ENCODE measurements around the gene ELAVL1. TPM values are rescaled to one million over a fixed set of nuclear protein-coding genes. Genes with fewer than 3 reads are reported as not detected.
A peak's percentile ranks its signal among the peaks of the same experiment; 100 is the strongest.

The ELAVL1 gene
- polyA plus RNA-seq, 1 of the 3 experiments (the other 2 are of a cell fraction) = 49.6 TPM

DNA sequence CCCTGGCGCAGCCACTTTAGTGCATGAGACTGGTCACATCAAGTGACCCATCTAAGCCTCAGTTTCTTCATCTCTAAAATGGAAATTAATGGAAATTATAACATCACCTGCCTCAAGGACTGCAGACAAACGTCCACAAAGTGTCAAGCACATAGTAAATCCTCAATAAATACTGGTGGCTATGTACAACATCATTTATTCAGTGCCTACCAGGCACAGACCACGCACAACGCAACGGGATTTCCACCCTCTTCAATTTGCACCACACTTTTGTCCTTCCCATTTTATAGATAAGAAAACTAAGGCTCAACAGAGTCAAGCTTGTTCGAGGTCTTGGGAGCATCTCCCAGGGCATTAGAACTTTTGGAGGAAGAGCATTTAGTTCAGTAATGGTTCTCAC, 1.4 kb downstream of the ELAVL1 start:
- H3K27ac ChIP-seq (ENCODE audit: low read depth in 2 of 2, low read length in 1 of 2) = peak overlapping the region in 1 of 2 experiments; percentile 66; a peak in 2 of 4 replicates
- peaks cover 72% of the 10 kb centered on the region for H3K79me2 ChIP-seq (ENCODE audit: insufficient read depth)
- peaks cover 5 to 26% of the 10 kb centered on the region in 2 experiments; a peak in 2 of 4 replicates for H3K4me1 ChIP-seq (ENCODE audit: control insufficient read depth in 1 of 2, insufficient read depth in 2 of 2, low read depth in 1 of 2, low read length in 1 of 2)
- DNase-seq = no peak
- H3F3A ChIP-seq (replicated peaks; ENCODE audit: insufficient read depth) = peaks cover 8% of the 10 kb centered on the region
- peak overlapping the region; percentile 82 for H3K4me2 ChIP-seq
- H3K9ac ChIP-seq = peak overlapping the region; percentile 80; the same call in 1 of the 2 replicates
- no peaks in the 10 kb centered on the region for H3K9me2 ChIP-seq
- no peaks in the 10 kb centered on the region for H3K27me3 ChIP-seq (ENCODE audit: insufficient read depth)
- peaks cover 3 to 5% of the 10 kb centered on the region in 2 experiments for H3K36me3 ChIP-seq (replicated peaks in 1 of 2; ENCODE audit: control insufficient read depth in 1 of 2, insufficient read depth in 2 of 2, low read length in 1 of 2)
- ChIA-PET POLR2A (interaction anchor here (2.5 kb wide), 1 partner anchor 60 kb away, joined by 14 read pairs; the partner anchor contains the start of gene TIMM44), CTCF (interaction anchor here (0.6 to 3.6 kb wide), 6 partner anchors 9 to 60 kb away, joined by 3 to 32 read pairs (median 6); partner anchors contain the start of gene TIMM44)
- TF ChIP-seq EP300 (IDR thresholded peaks at IDR 0.05; ENCODE audit: borderline replicate concordance in 1 of 2, low read depth in 1 of 2, low read length in 1 of 2) = no peak
- TF ChIP-seq, protein P1, sequence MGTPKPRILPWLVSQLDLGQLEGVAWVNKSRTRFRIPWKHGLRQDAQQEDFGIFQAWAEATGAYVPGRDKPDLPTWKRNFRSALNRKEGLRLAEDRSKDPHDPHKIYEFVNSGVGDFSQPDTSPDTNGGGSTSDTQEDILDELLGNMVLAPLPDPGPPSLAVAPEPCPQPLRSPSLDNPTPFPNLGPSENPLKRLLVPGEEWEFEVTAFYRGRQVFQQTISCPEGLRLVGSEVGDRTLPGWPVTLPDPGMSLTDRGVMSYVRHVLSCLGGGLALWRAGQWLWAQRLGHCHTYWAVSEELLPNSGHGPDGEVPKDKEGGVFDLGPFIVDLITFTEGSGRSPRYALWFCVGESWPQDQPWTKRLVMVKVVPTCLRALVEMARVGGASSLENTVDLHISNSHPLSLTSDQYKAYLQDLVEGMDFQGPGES (IDR thresholded peaks at IDR 0.05; ENCODE audit: low read depth, low read length) = no peak
- H4K20me1 ChIP-seq (ENCODE audit: insufficient read depth) = peaks cover 56% of the 10 kb centered on the region
- 63% methylated on average over 6 of the region's 6 CpGs for WGBS (ENCODE audit: low lambda C conversion rate)
- no peaks in the 10 kb centered on the region for H3K9me3 ChIP-seq
- no peak overlapping the region for H2AFZ ChIP-seq (ENCODE audit: low read depth)
- peak overlapping the region; percentile 71 to 72 for H3K4me3 ChIP-seq (ENCODE audit: low read depth in 2 of 2, low read length in 1 of 2)

DNA sequence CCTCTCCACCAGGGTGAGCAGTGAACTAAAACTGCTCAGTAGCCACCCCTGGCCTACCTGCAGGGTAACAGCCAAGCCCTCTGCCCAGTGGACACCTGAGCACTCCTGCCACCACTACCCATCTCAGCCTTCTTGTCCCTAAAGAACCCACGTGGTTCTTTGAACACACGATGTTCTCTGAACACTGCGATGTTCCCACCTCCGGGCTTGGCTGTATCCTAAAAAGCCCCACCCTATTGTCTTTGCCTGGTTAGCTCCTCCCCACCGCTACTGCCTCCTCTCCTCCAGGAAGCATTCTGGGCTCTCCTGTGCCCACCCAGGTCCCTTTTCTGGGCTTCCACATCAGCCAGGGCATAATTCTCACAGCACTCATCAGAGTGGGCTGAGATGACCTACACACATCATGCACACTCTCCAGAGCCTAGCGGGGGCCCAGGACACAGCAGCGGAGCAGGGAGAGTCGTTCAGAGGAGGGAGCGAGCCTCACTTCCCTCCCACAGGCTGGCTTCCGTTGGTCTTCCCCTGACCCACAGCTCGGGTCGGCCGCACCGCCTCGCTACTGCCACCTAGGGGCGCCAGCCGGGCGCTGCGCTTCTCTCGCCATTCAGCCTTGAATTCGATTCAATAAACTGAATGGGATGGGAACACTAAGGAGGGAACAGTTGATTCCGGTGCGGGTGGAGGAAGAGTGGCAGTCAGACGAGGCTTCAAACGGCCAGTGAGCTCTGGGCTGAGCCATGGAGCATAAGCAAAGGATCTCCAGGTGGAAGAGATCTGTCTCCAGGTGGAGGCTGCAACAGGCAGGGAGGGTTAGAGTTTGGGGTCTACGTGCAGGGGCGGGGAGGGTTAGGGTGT, 3.2 kb downstream of the ELAVL1 start:
- Histone ChIP-seq H3K4me1 (ENCODE audit: control insufficient read depth in 1 of 2, insufficient read depth in 2 of 2, low read depth in 1 of 2, low read length in 1 of 2) (peaks cover 5 to 28% of the 10 kb centered on the region in 2 experiments; a peak in 2 of 4 replicates), H4K20me1 (ENCODE audit: insufficient read depth) (peaks cover 74% of the 10 kb centered on the region), H2AFZ (ENCODE audit: low read depth) (no peak overlapping the region), H3K9ac (peak overlapping the region; percentile 35; the same call in 1 of the 2 replicates), H3K79me2 (ENCODE audit: insufficient read depth) (peaks cover 90% of the 10 kb centered on the region), H3F3A (replicated peaks; ENCODE audit: insufficient read depth) (peaks cover 8% of the 10 kb centered on the region), H3K9me2 (no peaks in the 10 kb centered on the region), H3K27ac (ENCODE audit: low read depth in 2 of 2, low read length in 1 of 2) (peak overlapping the region; percentile 39 to 60; a peak in 3 of 4 replicates), H3K9me3 (no peaks in the 10 kb centered on the region), H3K4me3 (ENCODE audit: low read depth in 2 of 2, low read length in 1 of 2) (peak overlapping the region; percentile 28 to 55), H3K27me3 (ENCODE audit: insufficient read depth) (no peaks in the 10 kb centered on the region), H3K4me2 (peak overlapping the region; percentile 70), H3K36me3 (replicated peaks in 1 of 2; ENCODE audit: control insufficient read depth in 1 of 2, insufficient read depth in 2 of 2, low read length in 1 of 2) (peaks cover 3 to 5% of the 10 kb centered on the region in 2 experiments)
- ChIA-PET CTCF (interaction anchor here (0.6 to 6.4 kb wide), 45 partner anchors 9 to 262 kb away, joined by 3 to 81 read pairs (median 4); partner anchors contain the start of genes PRR36, SNAPC2 and TIMM44), POLR2A (interaction anchor here (1.0 to 1.1 kb wide), 2 partner anchors 33 to 58 kb away, joined by 3 to 4 read pairs; no protein-coding TSS in a partner anchor)
- WGBS (ENCODE audit: low lambda C conversion rate) = 21% methylated on average over 23 of the region's 27 CpGs
- DNase-seq = peak; percentile 89
- TF ChIP-seq NFIC (IDR thresholded peaks at IDR 0.05; ENCODE audit: borderline replicate concordance) (no peak), MEF2A (IDR thresholded peaks at IDR 0.05; ENCODE audit: borderline replicate concordance, low read depth) (no peak), FOXJ3 (CRISPR knock-in tag; IDR thresholded peaks at IDR 0.05) (no peak), ELF1 (IDR thresholded peaks at IDR 0.05) (no peak), TAF1 (IDR thresholded peaks at IDR 0.05; ENCODE audit: borderline replicate concordance, low read depth, low read length) (no peak), RAD21 (IDR thresholded peaks at IDR 0.05; ENCODE audit: low read length) (peak; percentile 67), RFX5 (IDR thresholded peaks at IDR 0.05; ENCODE audit: low read length) (no peak), EP300 (IDR thresholded peaks at IDR 0.05; ENCODE audit: borderline replicate concordance in 1 of 2, low read depth in 1 of 2, low read length in 1 of 2) (no peak), NRF1 (IDR thresholded peaks at IDR 0.05; ENCODE audit: low read depth, low read length) (no peak), TEAD4 (IDR thresholded peaks at IDR 0.05; ENCODE audit: borderline replicate concordance, insufficient read depth) (no peak), JUND (IDR thresholded peaks at IDR 0.05) (no peak), TCF12 (IDR thresholded peaks at IDR 0.05) (no peak), GATA2 (CRISPR knock-in tag; IDR thresholded peaks at IDR 0.05) (no peak), REST (IDR thresholded peaks at IDR 0.05; ENCODE audit: low read depth, low read length) (no peak), USF1 (IDR thresholded peaks at IDR 0.05; ENCODE audit: borderline replicate concordance, low read depth) (no peak), ZBTB33 (IDR thresholded peaks at IDR 0.05; ENCODE audit: borderline replicate concordance, low read depth) (no peak)

Measured in SK-N-SH (cell line).